OCI-LY1 (cell line): ENCODE measurements around the gene AGRN.
"Not testable (repeated sequence)": the region's sequence is repeated elsewhere in the genome, so short reads cannot be mapped to it uniquely, and the experiment has no call there.

Experiments used
- H2AFZ ChIP-seq: fragments of 200-600 bp; sonication (generic), shearing (Covaris generic); 2 replicates; pipeline ENCODE4 v1.6.0; 2014; ENCODE audit warnings: antibody characterized with exemption, mild to moderate bottlenecking, low read length
- H3F3A ChIP-seq: fragments of 200-600 bp; sonication (generic), shearing (Covaris generic); 2 replicates; pipeline ENCODE4 v1.6.0; 2014; ENCODE audit warnings: mild to moderate bottlenecking, antibody characterized with exemption, low read length, moderate library complexity; ENCODE audit not compliant: insufficient read depth
- H3K27ac ChIP-seq: fragments of 200-600 bp; sonication (generic); 2 replicates; pipeline ENCODE4 v1.5.1; 2014; ENCODE audit warnings: low read length, mixed run types, mild to moderate bottlenecking, low read depth; ENCODE audit not compliant: poor library complexity, severe bottlenecking
- H3K27me3 ChIP-seq: fragments of 200-600 bp; sonication (generic); 2 replicates; pipeline ENCODE4 v1.6.0; 2014; ENCODE audit warnings: antibody characterized with exemption, mild to moderate bottlenecking, low read length, moderate library complexity; ENCODE audit not compliant: insufficient read depth
- H3K36me3 ChIP-seq: fragments of 200-600 bp; sonication (generic); 2 replicates; pipeline ENCODE4 v1.6.1; 2014; ENCODE audit warnings: mild to moderate bottlenecking, antibody characterized with exemption, low read length, moderate library complexity, mixed read lengths; ENCODE audit not compliant: insufficient read depth
- H3K4me1 ChIP-seq: fragments of 200-600 bp; sonication (generic); 2 replicates; pipeline ENCODE4 v1.5.1; 2014; ENCODE audit warnings: mild to moderate bottlenecking, low read length, moderate library complexity; ENCODE audit not compliant: insufficient read depth, severe bottlenecking
- H3K4me2 ChIP-seq: fragments of 200-600 bp; sonication (generic), shearing (Covaris generic); 2 replicates; pipeline ENCODE4 v1.6.1; 2014; ENCODE audit warnings: low read length
- H3K4me3 ChIP-seq: fragments of 200-600 bp; sonication (generic); 2 replicates; pipeline ENCODE4 v1.5.1; 2014; ENCODE audit warnings: low read length, low read depth, mild to moderate bottlenecking, mixed read lengths; ENCODE audit not compliant: poor library complexity, severe bottlenecking
- H3K79me2 ChIP-seq: fragments of 200-600 bp; shearing (Covaris generic); 2 replicates; pipeline ENCODE4 v1.6.1; 2016; ENCODE audit warnings: mixed run types, low read length, mixed read lengths; ENCODE audit not compliant: insufficient read depth
- H3K9ac ChIP-seq: fragments of 200-600 bp; sonication (generic), shearing (Covaris generic); 2 replicates; pipeline ENCODE4 v1.6.1; 2014; ENCODE audit warnings: mild to moderate bottlenecking, low read length, mixed read lengths
- H3K9me2 ChIP-seq: fragments of 200-600 bp; sonication (generic), shearing (Covaris generic); 2 replicates; pipeline ENCODE4 v1.6.1; 2014; ENCODE audit warnings: low read depth, mild to moderate bottlenecking, low read length, mixed read lengths
- H3K9me3 ChIP-seq: fragments of 200-600 bp; shearing (Covaris generic); 2 replicates; pipeline ENCODE4 v1.6.1; 2014; ENCODE audit warnings: low read length, mixed read lengths
- H4K20me1 ChIP-seq: fragments of 200-600 bp; sonication (generic), shearing (Covaris generic); 2 replicates; pipeline ENCODE4 v1.6.0; 2016; ENCODE audit warnings: mild to moderate bottlenecking, low read length; ENCODE audit not compliant: insufficient read depth
- EZH2 ChIP-seq: fragments of 200-600 bp; sonication (generic), shearing (Covaris generic); IDR thresholded peaks from 2 replicates; pipeline ENCODE4 v1.8.0; 2017; ENCODE audit warnings: borderline replicate concordance, mixed run types, mild to moderate bottlenecking, antibody characterized with exemption, low read length, moderate library complexity, mixed read lengths
- TF ChIP-seq, protein P1 (sequence below): fragments of 200-600 bp; sonication (generic), shearing (Covaris generic); IDR thresholded peaks from 2 replicates; pipeline ENCODE4 v1.5.1; 2017; ENCODE audit warnings: mild to moderate bottlenecking, antibody characterized with exemption, low read length, moderate library complexity, mixed read lengths

The AGRN gene

DNA sequence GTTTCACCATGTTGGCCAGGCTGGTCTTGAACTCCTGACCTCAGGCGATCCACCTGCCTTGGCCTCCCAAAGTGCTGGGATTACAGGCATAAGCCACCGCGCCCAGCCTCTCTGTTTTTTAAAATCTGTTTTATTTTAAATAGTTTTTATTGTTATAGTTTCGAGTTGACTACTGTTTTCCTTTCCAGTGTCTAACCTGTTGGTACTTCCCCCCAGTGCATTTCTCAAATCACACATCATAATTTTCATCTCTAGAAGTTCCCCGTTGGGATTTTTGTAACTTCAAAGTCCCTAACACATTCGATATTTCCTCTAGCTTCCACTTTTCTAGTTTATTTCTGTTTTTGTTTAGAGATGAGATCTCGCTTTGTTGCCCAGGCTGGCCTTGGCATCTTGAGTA, 27.6 kb upstream of the AGRN start:
- H3K27me3 ChIP-seq = peaks cover 10% of the 10 kb centered on the region; the same call in 1 of the 2 replicates

DNA sequence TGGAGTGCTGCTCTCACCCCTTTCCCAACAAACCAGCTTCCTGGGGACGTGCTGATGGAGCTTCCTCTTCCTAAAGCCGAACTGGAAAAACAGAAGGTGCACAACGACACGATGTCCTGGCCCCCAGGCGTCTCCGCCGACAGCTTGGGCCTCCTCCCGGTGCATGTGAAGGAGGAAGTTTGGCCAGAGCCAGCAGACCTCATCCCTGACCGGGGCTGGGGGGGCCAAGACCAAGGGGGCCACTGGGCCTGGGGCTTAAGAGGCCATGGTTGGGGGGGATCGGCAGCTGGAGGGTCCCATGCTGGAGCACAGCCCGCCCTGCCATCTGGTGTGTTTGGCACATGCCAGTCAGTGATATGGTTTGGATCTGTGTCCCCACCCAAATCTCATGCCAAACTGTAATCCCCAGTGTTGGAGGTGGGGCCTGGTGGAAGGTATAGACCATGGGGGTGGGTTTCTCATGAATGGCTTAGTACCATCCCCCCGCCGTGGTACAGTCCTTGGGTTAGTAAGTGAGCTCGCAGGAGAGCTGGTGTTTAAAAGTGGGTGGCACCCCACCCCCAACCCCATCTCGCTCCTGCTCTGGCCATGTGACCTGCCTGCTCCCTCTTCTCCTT, 26.4 kb upstream of the AGRN start:
- no peak overlapping the region for H3K4me3 ChIP-seq
- no peaks in the 10 kb centered on the region for H3K4me1 ChIP-seq
- no peak overlapping the region for H3K9ac ChIP-seq
- no peak overlapping the region for H3K27ac ChIP-seq
- no peak overlapping the region for H2AFZ ChIP-seq
- H3K9me2 ChIP-seq = no peaks in the 10 kb centered on the region
- H3F3A ChIP-seq = no peaks in the 10 kb centered on the region
- no peaks in the 10 kb centered on the region for H3K36me3 ChIP-seq
- no peaks in the 10 kb centered on the region for H3K9me3 ChIP-seq
- no peaks in the 10 kb centered on the region for H4K20me1 ChIP-seq
- TF ChIP-seq EZH2 = no peak
- TF ChIP-seq, protein P1, sequence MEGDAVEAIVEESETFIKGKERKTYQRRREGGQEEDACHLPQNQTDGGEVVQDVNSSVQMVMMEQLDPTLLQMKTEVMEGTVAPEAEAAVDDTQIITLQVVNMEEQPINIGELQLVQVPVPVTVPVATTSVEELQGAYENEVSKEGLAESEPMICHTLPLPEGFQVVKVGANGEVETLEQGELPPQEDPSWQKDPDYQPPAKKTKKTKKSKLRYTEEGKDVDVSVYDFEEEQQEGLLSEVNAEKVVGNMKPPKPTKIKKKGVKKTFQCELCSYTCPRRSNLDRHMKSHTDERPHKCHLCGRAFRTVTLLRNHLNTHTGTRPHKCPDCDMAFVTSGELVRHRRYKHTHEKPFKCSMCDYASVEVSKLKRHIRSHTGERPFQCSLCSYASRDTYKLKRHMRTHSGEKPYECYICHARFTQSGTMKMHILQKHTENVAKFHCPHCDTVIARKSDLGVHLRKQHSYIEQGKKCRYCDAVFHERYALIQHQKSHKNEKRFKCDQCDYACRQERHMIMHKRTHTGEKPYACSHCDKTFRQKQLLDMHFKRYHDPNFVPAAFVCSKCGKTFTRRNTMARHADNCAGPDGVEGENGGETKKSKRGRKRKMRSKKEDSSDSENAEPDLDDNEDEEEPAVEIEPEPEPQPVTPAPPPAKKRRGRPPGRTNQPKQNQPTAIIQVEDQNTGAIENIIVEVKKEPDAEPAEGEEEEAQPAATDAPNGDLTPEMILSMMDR = no peak
- H3K27me3 ChIP-seq = peaks cover 10% of the 10 kb centered on the region; the same call in 1 of the 2 replicates
- H3K4me2 ChIP-seq = no peak overlapping the region
- H3K79me2 ChIP-seq = no peaks in the 10 kb centered on the region

More for the DNA sequence above, 27.6 kb upstream of the AGRN start:
- Histone ChIP-seq H2AFZ (no peak overlapping the region), H3K79me2 (no peaks in the 10 kb centered on the region), H3F3A (no peaks in the 10 kb centered on the region), H3K9me3 (no peaks in the 10 kb centered on the region), H3K9ac (no peak overlapping the region), H3K27ac (no peak overlapping the region), H3K4me3 (no peak overlapping the region), H3K4me2 (no peak overlapping the region), H3K4me1 (no peaks in the 10 kb centered on the region), H3K9me2 (no peaks in the 10 kb centered on the region), H4K20me1 (no peaks in the 10 kb centered on the region), H3K36me3 (no peaks in the 10 kb centered on the region)
- no peak for TF ChIP-seq EZH2
- TF ChIP-seq, protein P1 = no peak

GRCh38 chr1:994546-994945, 25.4 kb upstream of the AGRN start:
- H3K9me2 ChIP-seq, H3K27ac ChIP-seq, H3K27me3 ChIP-seq, H3F3A ChIP-seq, H2AFZ ChIP-seq, H3K79me2 ChIP-seq, H3K4me2 ChIP-seq, H3K4me3 ChIP-seq, H3K36me3 ChIP-seq, H3K9ac ChIP-seq, H3K4me1 ChIP-seq, H4K20me1 ChIP-seq, H3K9me3 ChIP-seq: not testable (repeated sequence)
